Gastrocnemius medialis (tissue), 4 donors: ENCODE data around the gene DSCAML1. TPM values are rescaled to one million over a fixed set of nuclear protein-coding genes. Genes with fewer than 3 reads are reported as not detected.

ENCODE experiments used
- ATAC-seq, 2 donors: fragments of 150-250 bp; one replicate each; pipeline ENCODE4 v1.9.1; 2016
- DNase-seq, 2 donors: peaks; one replicate each; pipeline ENCODE4 v3.0.0-alpha.2; 2019
- H3K27ac ChIP-seq, 4 donors: fragments of 200-600 bp; sonication (generic); 1 replicate in 1 of 4; 2 replicates in 3 of 4; pipeline ENCODE4 v1.5.1; 2016 to 2018; ENCODE audit warnings: mild to moderate bottlenecking in 2 of 4, moderate library complexity in 1 of 4
- H3K27me3 ChIP-seq, 3 donors: fragments of 200-600 bp; sonication (generic) in 2 of 3; 1 replicate in 1 of 3; 2 replicates in 2 of 3; pipeline versions ENCODE4 v1.5.1 to v1.6.0; 2016 to 2019; ENCODE audit warnings: mild to moderate bottlenecking in 1 of 3, moderate library complexity in 1 of 3
- H3K36me3 ChIP-seq, 2 donors: fragments of 200-600 bp; sonication (generic) in 1 of 2; one replicate each; pipeline ENCODE4 v1.5.1; 2017 to 2018
- H3K4me1 ChIP-seq, 2 donors: fragments of 200-600 bp; sonication (generic) in 1 of 2; one replicate each; pipeline ENCODE4 v1.5.1; 2016 to 2017; ENCODE audit warnings: mild to moderate bottlenecking in 2 of 2
- H3K4me3 ChIP-seq, 4 donors: fragments of 200-600 bp; sonication (generic) in 3 of 4; 1 replicate in 1 of 4; 2 replicates in 3 of 4; pipeline ENCODE4 v1.5.1; 2016 to 2019; ENCODE audit warnings: mild to moderate bottlenecking in 2 of 4
- H3K9me3 ChIP-seq, 3 donors: fragments of 200-600 bp; sonication (generic) in 2 of 3; 1 replicate in 1 of 3; 2 replicates in 2 of 3; pipeline ENCODE4 v1.5.1; 2016 to 2019
- CTCF ChIP-seq, 5 experiments: fragments of 450-650 bp in 3 of 5; fragments of 200-600 bp in 2 of 5; sonication (generic) in 2 of 5; IDR thresholded peaks in 4 of 5; conservative IDR thresholded peaks in 1 of 5; 1 replicate in 4 of 5; 2 replicates in 1 of 5; pipeline ENCODE4 v1.5.1; 2016 to 2019; ENCODE audit warnings: antibody characterized with exemption in 5 of 5, mild to moderate bottlenecking in 3 of 5, moderate library complexity in 3 of 5
- POLR2A ChIP-seq, 2 donors: fragments of 450-650 bp; IDR thresholded peaks; one replicate each; pipeline ENCODE4 v1.6.1; 2017; ENCODE audit warnings: antibody characterized with exemption in 2 of 2, mild to moderate bottlenecking in 2 of 2, moderate library complexity in 2 of 2
- in situ Hi-C, 4 donors: fragments of 200-750 bp; cut with MboI; loops; one replicate each; pipeline versions ENCODE4 v1.15.0 to v1.8.0; 2017; ENCODE audit warnings: low sequenced_read_pairs in 4 of 4
- intact Hi-C: fragments of 100-400 bp; cut with DNase I; formaldehyde crosslinking; loops from one replicate; pipeline ENCODE4 v1.15.1; 2023; ENCODE audit warnings: low total_unique reads
- total RNA-seq, 4 donors: library from RNA; depleted of rRNA; stranded (reverse); fragments of >200 nt; gene quantifications; one replicate each; pipeline versions ENCODE4 v1.1.0 to v1.2.3, GENCODE V29; 2016

The DSCAML1 gene
- total RNA-seq, 4 donors from 2014 or later = 0.05 to 0.15 (median 0.07) TPM

GRCh38 chr11:117678658-117679406 is 118.2 kb downstream of the DSCAML1 start:
- H3K27ac ChIP-seq = no peak overlapping the region
- intact Hi-C loops (no loop called here), in situ Hi-C loops (no loop called here)
- DNase-seq (no peak), ATAC-seq (no peak)
- H3K27me3 ChIP-seq = no peaks in the 10 kb centered on the region
- H3K4me1 ChIP-seq = no peaks in the 10 kb centered on the region
- H3K9me3 ChIP-seq = no peaks in the 10 kb centered on the region
- no peaks in the 10 kb centered on the region for H3K36me3 ChIP-seq
- no peak overlapping the region for H3K4me3 ChIP-seq
- no peak for TF ChIP-seq POLR2A (IDR thresholded peaks at IDR 0.05)
- TF ChIP-seq CTCF (IDR thresholded peaks at IDR 0.05 in 4 of 5, conservative IDR thresholded peaks at IDR 0.05 in 1 of 5) = no peak

GRCh38 chr11:117677729-117678310 is 119.2 kb downstream of the DSCAML1 start:
- Histone ChIP-seq H3K27me3 (no peaks in the 10 kb centered on the region), H3K4me1 (no peaks in the 10 kb centered on the region), H3K27ac (no peak overlapping the region), H3K36me3 (no peaks in the 10 kb centered on the region), H3K4me3 (no peak overlapping the region), H3K9me3 (no peaks in the 10 kb centered on the region)
- intact Hi-C loops = no loop called here
- no peak for DNase-seq
- no peak for ATAC-seq
- in situ Hi-C loops = no loop called here
- TF ChIP-seq POLR2A (IDR thresholded peaks at IDR 0.05) (no peak), CTCF (IDR thresholded peaks at IDR 0.05 in 4 of 5, conservative IDR thresholded peaks at IDR 0.05 in 1 of 5) (no peak)

- H3K4me1 ChIP-seq = no peaks in the 10 kb centered on the region
- no peaks in the 10 kb centered on the region for H3K36me3 ChIP-seq
- H3K27me3 ChIP-seq = no peaks in the 10 kb centered on the region
- TF ChIP-seq CTCF (IDR thresholded peaks at IDR 0.05 in 4 of 5, conservative IDR thresholded peaks at IDR 0.05 in 1 of 5) (no peak), POLR2A (IDR thresholded peaks at IDR 0.05) (no peak)
- DNase-seq (no peak), ATAC-seq (no peak)
- intact Hi-C loops (no loop called here), in situ Hi-C loops (no loop called here)
- H3K27ac ChIP-seq = no peak overlapping the region
- H3K4me3 ChIP-seq = no peak overlapping the region
- H3K9me3 ChIP-seq = no peaks in the 10 kb centered on the region
Measured at GRCh38 chr11:117676501-117676900, 120.5 kb downstream of the DSCAML1 start.

GRCh38 chr11:117673602-117674001 is 123.4 kb downstream of the DSCAML1 start:
- Histone ChIP-seq H3K36me3 (no peaks in the 10 kb centered on the region), H3K27me3 (no peaks in the 10 kb centered on the region), H3K9me3 (no peaks in the 10 kb centered on the region), H3K4me1 (no peaks in the 10 kb centered on the region), H3K27ac (no peak overlapping the region), H3K4me3 (no peak overlapping the region)
- no peak for ATAC-seq
- TF ChIP-seq POLR2A (IDR thresholded peaks at IDR 0.05) (no peak), CTCF (IDR thresholded peaks at IDR 0.05 in 4 of 5, conservative IDR thresholded peaks at IDR 0.05 in 1 of 5) (no peak)
- in situ Hi-C loops (no loop called here), intact Hi-C loops (no loop called here)
- DNase-seq = no peak
